ENCODE measurements around the gene TSKU.
"Not testable (repeated sequence)": the region's sequence is repeated elsewhere in the genome, so short reads cannot be mapped to it uniquely, and the experiment has no call there.

Gene TSKU

DNA sequence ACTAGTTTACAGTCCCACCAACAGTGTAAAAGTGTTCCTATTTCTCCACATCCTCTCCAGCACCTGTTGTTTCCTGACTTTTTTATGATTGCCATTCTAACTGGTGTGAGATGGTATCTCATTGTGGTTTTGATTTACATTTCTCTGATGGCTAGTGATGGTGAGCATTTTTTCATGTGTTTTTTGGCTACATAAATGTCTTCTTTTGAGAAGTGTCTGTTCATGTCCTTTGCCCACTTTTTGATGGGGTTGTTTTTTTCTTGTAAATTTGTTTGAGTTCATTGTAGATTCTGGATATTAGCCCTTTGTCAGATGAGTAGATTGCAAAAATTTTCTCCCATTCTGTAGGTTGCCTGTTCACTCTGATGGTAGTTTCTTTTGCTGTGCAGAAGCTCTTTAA lies 43.8 kb downstream of the TSKU start:
- not testable (repeated sequence) for DNase-seq

DNA sequence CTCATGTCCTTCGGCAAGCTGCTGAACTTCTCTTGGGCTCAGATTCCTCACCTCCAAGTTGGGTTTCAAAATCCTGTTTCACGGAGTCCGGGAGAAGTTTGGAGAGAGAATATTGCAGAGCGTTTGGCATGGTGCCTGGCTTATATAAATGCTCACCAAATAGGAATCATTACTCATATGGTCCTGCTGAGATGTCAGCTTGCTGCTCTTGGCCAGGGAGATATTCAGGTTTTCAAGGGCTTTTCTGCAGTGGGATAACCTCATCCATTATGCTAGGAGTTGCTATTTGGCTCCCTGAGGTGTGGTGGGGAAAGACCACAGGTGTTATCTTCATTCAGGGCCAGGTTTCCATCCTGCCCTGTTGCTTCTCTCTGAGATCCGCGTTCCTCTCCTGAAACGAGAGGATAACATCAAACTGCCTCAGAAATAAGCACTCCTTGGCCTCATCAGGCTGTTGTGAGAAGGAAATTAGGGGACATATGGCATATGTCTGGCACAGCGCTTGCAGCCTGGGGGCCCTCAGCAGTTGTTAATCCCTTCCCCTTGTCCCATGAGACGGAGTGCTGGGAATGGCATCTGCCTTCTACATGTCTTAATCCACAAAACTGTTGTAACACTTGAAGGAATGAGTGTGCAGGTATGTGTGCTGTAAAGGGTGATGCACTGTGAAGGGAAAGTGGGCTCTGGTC lies 47.6 kb downstream of the TSKU start:
- no peak for DNase-seq

DNA sequence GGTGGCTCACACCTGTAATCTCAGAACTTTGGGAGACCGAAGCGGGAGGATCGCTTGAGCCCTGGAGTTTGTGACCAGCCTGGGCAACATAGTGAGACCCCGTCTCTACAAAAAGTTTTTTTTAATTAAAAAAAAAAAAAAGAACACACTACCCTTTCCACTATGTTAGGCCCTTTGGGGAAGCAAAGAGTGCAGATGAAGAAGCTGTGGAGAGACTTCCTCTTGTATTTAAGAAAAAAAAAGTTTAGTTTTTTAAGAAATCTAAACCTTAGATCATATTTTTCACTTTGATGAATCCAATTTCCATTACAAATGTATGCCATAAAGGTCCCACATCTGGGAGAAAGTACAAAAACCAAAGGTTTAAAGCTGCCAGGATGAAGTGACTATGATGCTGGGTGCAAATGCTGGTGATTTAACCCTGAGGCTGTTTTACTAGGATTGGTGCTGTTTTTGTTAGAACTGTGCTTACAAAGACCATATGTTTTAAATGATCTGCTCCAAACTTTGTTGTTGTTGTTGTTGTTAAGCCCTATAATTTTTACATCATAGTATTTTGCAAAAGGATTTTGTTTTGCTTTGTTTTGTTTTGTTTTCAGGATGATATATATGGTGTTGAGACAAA lies 48.6 kb downstream of the TSKU start:
- no peak for DNase-seq

DNA sequence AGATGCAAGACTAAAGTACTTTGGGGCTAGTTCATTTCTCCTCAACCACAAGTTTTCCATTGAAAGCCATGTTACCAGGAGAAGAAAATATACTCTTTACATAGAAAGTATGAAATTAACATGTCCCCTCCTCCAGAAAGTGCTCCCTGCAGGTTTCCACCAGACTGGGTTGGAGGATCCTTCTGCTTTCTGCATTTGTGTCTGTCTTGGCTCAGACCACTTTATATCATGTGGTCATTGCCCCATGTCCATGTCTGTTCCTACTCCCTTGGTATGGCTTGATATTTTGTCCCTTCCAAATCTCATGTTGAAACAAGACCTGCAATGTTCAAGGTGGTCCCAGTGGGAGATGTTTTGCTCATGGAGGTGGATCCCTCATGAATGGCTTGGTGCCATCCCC lies 49.2 kb downstream of the TSKU start:
- DNase-seq, result no peak

DNA sequence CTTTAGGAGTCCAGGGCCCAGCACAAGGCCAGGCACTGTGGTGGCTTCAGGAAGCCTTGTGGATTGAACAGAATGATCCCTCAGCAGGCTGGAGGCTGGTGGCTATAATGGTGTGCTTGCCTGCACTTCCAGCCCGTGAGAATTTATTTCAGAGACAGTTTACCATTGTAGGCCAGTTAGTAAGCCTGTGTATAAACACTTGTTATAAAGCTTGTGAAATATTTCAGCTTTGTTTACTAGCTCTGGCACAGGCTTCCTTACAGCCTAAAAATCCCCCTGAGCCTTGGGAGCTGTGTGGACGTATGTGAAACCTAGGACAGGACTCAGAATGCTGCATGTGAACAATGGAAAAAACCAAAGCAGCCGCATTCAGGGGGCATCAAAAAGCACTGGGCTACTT lies 51.0 kb downstream of the TSKU start:
- no peak for DNase-seq

DNA sequence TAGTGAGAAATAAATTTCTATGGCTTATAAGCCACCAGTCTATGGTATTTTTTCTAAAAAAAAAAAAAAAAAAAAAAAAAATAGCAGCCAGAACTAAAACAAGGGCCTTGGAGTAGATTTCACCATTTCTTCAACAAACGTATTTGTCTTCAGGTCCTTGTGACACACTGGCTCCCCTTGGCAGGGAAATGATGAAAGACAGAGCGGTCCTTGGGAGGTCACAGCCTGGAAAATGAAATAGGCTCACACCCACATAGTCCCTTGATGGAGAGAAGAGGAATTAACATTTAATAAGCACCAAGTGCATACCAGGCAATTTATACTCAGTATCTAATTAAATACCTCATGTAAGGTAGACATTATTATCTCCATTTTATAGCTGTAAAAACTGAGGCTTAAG lies 51.9 kb downstream of the TSKU start:
- DNase-seq, result no peak

DNA sequence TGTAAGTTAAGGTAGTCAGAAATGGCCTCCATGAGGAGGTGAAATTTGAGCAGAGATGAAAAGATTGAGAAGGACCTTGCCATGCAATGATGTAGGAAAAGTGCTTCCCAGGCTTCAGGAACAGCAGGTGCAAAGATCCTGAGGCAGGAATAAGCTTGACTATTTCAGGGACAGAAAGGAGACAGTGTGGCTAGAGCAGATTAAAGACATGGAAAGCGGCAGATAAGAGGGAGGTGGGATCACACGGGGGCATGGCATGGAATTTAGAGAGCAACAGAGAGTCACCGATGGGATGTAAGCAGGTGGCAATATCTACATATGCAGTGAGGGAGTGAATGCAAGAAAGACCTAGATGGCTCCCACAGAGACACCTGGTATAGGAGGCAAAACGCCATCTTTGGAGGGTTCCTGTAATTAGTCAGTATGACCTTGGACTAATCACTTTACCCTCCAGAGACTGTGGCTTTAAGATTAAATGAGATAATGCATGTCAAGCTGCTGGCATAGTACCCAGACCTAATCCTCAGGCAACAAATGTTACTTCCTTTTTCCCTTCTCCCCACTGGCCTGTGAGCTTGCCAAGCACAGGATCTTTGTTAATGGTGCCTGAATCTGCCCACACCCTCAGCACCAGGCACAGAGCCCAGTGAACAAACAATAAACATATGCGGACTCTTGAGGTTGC lies 52.9 kb downstream of the TSKU start:
- peak; percentile 61 to 83 for DNase-seq

DNA sequence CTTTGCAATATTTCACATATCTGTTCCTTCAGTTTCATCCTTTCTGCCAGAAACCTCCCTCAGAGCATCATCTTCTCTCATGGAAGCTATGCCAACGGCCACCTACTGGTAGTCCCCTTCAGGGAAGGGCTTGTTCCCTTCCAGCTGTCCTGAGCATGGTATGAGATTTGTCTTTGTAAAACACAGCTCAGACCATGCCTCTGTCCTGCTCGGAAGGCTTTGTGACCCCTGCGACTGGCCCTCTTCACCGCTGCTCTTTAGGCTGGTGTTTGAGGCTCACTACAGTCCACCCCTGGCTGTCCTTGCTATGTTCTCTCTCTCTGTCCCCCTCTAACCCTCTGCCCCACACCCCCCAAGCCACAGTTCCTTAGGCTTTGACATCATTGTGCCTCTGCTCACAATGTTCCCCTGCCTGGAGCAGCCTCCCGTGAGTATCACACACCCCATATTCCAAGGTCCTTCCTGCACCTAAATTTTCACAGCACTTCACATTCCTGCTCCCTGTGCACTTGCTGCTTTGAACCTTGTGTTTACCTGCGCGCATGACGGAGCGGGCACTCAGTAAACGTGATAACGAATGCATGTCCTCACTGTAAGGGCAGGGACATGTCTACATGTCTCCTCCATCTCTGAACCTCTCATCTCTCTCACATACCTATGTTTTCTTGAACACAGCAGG lies 53.6 kb downstream of the TSKU start:
- DNase-seq, result no peak

DNA sequence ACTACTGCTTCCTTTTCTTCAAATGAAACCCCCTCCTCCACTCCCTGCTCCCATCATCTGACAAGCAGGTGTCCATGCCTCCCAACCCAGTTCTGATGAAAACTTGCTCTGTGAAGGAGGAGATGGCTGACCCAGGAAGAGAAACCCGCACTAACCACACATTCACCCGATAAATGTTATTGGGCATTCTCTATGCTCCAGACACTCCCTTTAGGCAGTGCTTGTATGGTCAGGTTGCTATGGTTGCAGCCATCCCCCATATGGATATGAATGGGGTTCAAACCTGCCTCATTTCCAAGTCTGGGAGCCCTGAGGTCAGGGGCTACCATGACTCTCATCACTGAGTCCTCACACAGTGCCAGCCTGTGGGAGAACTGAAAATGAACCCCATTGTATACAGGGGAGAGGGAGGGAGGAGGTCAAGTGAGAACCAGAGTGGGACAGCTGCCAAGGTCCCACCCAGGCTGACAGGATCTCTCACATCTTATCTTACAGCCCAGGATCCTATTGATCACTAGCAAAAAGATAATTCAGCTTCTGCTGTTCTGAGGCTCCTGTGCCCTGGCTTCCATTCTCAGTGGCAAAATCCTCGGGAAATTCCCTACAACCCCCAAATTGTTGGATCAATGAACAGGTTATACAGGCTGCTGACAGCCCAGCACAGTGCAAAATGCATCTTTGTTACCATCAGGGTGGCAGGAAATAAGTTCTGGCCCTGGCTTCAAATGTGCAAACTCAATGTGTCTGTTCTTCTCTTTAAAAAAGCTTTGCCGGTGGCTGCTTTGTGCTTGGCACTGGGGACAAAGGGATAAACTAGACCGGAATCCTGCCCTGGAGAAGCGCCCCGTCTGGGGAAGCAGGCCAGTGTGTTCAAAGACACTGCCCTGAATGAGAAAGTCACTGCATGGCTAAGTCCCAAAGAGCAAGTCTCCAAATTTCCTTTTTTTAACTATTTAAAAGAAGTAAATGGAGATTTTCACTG lies 54.8 kb downstream of the TSKU start:
- DNase-seq, result no peak

DNA sequence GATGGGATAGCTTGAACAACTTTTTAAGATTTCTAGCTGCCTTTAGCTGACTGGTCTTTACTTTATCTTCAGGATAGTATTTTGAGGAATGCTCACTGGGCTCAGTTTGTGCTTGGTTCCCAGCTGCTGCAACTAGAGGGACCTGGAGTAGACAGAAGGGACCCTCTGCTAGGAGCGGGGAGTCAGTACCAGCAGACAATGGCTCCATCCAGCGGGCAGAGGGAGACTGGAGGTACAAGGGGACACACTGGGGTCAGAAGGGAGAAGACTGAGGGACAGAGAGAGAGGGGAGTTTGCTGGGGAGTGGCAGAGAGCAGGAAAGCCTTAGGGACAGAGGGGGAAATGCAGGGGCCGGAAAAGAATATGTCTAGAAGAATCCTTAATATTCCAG lies 55.5 kb downstream of the TSKU start:
- no peak for DNase-seq

DNA sequence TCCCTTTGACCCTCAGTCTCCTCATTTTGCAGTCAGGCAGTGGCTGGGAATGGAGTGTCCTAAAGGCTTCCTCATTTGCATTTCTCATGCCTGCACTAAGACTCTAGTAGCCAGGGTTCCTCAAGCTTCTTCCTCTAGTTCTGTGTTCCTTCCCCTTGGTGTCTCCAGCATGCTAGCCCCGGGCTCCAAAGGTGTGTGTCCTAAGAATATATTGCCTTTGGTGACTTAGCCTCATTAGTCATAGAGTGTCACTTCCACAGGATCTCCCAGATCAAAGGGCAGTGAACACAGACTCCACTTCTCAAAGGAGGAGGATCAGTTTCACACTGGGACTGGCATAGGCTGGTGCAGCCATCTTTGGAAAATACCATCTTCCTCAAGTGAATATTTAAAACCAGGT lies 56.2 kb downstream of the TSKU start:
- DNase-seq, result no peak

DNA sequence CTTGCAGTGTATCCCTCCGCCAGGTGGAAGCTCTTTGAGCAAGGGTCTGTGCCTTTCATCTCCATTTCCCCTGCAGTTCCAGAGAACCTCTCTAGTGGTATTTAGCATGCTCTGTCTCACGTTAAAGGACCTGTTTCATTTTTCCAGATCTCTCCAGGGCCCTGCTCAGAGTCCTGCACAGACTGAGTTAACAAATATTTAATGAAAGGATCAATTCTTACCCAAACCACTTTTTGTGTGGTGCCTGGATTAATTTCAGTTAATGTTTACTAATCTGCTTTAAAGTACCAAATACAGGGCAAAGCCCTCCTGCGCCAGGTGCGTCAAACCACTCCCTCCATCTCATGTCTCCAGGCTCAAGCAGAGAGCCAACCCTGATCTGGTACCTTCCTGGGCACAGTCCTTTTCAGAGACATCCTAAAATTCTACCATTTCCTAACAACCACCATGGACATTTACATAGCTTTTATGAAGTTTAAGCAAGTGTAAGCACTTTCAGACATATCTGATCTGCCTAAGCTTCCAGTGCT lies 58.8 kb downstream of the TSKU start:
- DNase-seq, result no peak

DNA sequence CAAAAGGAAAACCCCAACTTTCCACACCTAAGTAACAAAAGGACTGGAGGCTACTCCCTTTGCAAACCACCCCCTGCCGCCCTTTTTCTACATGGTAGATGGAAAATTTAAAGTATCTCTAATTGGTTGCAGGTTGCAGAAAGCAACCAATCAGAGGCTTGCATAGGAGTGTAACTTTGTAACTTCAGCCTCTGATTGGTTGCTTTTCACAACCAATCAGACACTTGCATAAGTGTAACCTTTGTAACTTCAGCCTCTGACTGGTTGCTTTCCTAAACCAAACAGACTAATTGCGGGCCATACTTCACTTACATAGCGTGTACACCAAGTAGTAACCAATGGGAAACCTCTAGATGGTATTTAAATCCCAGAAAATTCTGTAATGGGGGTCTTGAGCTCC lies 60.8 kb downstream of the TSKU start:
- no peak for DNase-seq

DNA sequence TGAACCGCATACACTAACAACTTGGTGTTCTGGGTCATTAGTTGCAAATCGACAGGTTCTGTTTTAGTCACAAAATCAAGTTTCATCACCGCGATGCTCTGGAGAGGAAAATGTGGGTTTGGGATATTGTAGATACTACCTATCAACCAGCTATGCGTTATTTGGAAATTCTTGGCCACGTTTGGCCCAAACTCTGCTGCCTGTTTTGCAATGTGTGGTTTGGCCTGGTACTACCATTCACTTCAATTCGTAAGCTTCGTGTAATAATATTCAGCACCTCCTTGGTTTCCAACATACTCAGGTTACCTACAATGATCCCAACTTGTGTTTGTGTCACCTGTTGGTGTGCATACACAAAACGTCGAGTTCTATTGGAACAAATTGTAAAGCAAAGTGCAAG lies 61.4 kb downstream of the TSKU start:
- DNase-seq, result no peak

DNA sequence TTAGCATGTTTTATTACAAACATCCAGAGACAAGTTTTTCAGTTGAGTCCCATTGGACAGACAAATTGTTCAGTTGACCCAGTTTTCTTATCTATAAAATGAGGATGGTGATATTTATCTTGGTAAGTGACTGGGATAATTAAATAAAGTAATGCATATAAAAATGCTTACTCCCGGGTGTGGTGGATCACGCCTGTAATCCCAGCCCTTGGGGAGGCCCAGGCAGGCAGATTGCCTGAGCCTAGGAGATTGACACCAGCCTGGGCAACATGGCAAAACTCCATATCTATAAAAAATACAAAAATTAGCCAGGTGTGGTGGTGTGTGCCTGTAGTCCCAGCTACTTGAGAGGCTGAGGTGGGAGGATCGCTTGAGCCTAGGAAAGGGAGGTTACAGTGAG lies 61.9 kb downstream of the TSKU start:
- no peak for DNase-seq

DNA sequence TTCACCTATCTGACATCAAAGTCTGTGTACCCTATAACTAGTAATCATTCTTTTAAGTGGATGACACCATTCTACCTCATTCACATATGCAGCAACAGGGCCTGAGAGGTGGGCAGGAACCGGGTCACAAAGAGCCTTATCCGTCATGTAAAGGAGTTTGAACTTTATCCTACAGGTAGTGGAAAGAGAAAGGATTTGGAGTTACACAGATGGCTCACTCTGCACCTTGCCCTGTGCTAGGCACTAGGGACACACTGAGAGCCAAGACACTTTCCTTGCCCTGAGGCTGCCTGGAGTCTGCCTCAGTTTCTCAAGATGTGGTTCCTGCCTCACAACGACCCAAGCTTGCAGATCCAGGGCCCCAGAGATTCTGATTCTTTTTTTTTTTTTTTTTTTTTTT lies 63.3 kb downstream of the TSKU start:
- no peak for DNase-seq

All from NCI-H2081 (cell line).